ENCODE data around the gene SLC37A1.

DNA sequence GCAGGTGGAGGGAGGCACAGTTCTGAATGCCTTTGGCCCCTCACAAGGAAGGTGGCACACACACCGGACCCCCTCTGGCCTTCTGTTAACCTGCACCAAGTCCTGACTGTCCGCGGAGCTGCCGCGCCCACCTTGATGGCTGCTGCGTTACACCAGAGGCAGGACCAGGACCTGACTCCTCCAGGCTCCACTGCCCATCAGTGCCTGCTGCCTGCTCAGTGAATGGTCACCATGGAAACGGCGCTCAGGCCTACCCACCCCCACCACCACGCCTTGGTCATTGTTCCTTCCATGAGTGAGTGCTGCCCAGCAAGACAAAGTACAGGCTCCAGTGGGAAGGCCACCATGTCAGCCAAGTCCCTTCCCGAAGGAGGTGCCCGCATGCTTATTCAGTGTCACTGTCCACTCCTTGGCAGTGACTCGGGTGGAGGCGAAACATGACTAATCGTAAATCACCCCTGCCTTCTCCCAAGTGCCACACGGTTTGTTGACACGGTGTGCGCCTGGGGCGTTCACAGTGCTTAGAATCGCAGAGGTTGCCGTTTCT is 57.3 kb downstream of the SLC37A1 start:
- TF ChIP-seq, protein P1, sequence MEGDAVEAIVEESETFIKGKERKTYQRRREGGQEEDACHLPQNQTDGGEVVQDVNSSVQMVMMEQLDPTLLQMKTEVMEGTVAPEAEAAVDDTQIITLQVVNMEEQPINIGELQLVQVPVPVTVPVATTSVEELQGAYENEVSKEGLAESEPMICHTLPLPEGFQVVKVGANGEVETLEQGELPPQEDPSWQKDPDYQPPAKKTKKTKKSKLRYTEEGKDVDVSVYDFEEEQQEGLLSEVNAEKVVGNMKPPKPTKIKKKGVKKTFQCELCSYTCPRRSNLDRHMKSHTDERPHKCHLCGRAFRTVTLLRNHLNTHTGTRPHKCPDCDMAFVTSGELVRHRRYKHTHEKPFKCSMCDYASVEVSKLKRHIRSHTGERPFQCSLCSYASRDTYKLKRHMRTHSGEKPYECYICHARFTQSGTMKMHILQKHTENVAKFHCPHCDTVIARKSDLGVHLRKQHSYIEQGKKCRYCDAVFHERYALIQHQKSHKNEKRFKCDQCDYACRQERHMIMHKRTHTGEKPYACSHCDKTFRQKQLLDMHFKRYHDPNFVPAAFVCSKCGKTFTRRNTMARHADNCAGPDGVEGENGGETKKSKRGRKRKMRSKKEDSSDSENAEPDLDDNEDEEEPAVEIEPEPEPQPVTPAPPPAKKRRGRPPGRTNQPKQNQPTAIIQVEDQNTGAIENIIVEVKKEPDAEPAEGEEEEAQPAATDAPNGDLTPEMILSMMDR (conservative IDR thresholded peaks at IDR 0.05; ENCODE audit: low read length): no peak
- no peak for TF ChIP-seq EZH2phosphoT487 (IDR thresholded peaks at IDR 0.05; ENCODE audit: borderline replicate concordance)

Data from Loucy (cell line).